ENCODE results near the gene PTPRM. TPM values are rescaled to one million over a fixed set of nuclear protein-coding genes. Genes with fewer than 3 reads are reported as not detected.

The PTPRM gene
- total and polyA plus RNA-seq, 2 experiments from 2014 or later: 1.6 to 5.3 TPM

- no peak for TF ChIP-seq ZNF462 (CRISPR knock-in tag; IDR thresholded peaks at IDR 0.05)
- TF ChIP-seq STAT1 (IDR thresholded peaks at IDR 0.05; ENCODE audit: unreplicated experiment): no peak
Observed at GRCh38 chr18:7677001-7677400, 109.9 kb downstream of the PTPRM start (continued).

- ATAC-seq: no peak
- Histone ChIP-seq H3F3A (replicated peaks; ENCODE audit: low read depth) (no peaks in the 10 kb centered on the region), H2AFZ (no peak overlapping the region), H3K27ac (ENCODE audit: low read depth) (no peak overlapping the region), H3K4me1 (ENCODE audit: insufficient read depth) (no peaks in the 10 kb centered on the region), H3K4me2 (no peak overlapping the region), H4K20me1 (replicated peaks; ENCODE audit: insufficient read depth) (no peaks in the 10 kb centered on the region), H3K79me2 (replicated peaks; ENCODE audit: insufficient read depth) (no peaks in the 10 kb centered on the region), H3K4me3 (no peak overlapping the region), H3K9me2 (ENCODE audit: insufficient read depth) (no peaks in the 10 kb centered on the region), H3K27me3 (ENCODE audit: insufficient read depth) (no peaks in the 10 kb centered on the region), H3K36me3 (ENCODE audit: insufficient read depth) (no peaks in the 10 kb centered on the region)
- H3K36me3 Mint-ChIP-seq (ENCODE audit: low read depth): no peaks in the 10 kb centered on the region
- H3K4me1 Mint-ChIP-seq: peaks cover 2% of the 10 kb centered on the region; the same call in 1 of the 3 replicates
- no peak overlapping the region for H3K4me3 Mint-ChIP-seq
- peaks cover 2% of the 10 kb centered on the region for H3K27me3 Mint-ChIP-seq (ENCODE audit: insufficient read depth, low read depth, poor library complexity)
- no peak for DNase-seq (ENCODE audit: low spot score)
- no peak overlapping the region for H3K27ac Mint-ChIP-seq
- no peaks in the 10 kb centered on the region for H3K9me3 Mint-ChIP-seq
- TF ChIP-seq STAT1 (IDR thresholded peaks at IDR 0.05; ENCODE audit: unreplicated experiment) (no peak), REST (IDR thresholded peaks at IDR 0.05; ENCODE audit: unreplicated experiment) (no peak), POLR2AphosphoS5 (IDR thresholded peaks at IDR 0.05; ENCODE audit: low read depth) (no peak), ZNF331 (CRISPR knock-in tag; IDR thresholded peaks at IDR 0.05; ENCODE audit: low read depth) (no peak), NANOG (IDR thresholded peaks at IDR 0.05; ENCODE audit: borderline replicate concordance) (no peak), JUNB (IDR thresholded peaks at IDR 0.05; ENCODE audit: unreplicated experiment) (no peak), CTCF (conservative IDR thresholded peaks at IDR 0.05; ENCODE audit: low read depth in 2 of 2) (no peak), EZH2 (IDR thresholded peaks at IDR 0.05; ENCODE audit: low read depth, unreplicated experiment) (no peak)
Observed at GRCh38 chr18:7677424-7677823, 110.3 kb downstream of the PTPRM start.
